ENCODE results near the gene CHCHD5. TPM values are rescaled to one million over a fixed set of nuclear protein-coding genes. Genes with fewer than 3 reads are reported as not detected.

CHCHD5 gene
- total and polyA plus RNA-seq, 10 donors: 11.9 to 34.8 (median 18.9) TPM

DNA sequence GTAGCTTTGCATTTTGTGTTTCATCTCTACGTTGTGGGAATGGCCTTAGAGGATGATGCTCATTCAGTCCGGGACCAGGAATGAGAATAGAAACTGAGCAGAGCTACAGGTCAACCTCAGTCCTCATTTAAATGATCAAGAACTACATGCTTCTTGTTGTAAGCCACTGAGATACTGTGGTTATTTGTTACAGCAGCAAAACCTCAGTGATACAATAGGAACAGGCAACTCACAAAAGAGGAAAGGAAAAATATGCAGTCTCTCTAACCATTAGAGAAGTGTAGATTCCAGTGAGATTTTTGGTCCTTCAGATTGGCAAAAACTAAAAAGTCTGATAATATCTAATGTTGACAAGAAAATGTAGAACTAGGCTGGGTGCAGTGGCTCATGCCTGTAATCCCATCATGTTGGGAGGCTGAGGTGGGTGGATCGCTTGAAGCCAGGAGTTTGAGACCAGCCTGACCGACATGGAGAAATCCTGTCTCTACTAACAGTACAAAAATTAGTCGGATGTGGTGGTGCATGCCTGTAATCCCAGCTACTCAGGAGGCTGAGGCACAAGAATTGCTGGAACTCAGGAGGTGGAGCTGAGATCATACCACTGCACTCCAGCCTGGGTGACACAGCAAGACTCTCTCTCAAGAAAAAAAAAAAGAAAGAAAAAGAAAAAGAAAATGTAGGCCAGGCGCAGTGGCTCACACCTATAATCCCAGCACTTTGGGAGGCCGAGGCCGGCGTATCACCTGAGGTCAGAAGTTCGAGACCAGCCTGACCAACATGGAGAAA, 13.3 kb downstream of the CHCHD5 start:
- WGBS, 5 donors: 92 to 97% (median 92%) methylated on average over 10 of the region's 10 CpGs
- no peak overlapping the region for H3K27ac ChIP-seq
- peak; percentile 10 for DNase-seq
- H3K4me1 ChIP-seq: peaks cover 6 to 12% (median 8%) of the 10 kb centered on the region in 6 donors
- H3K4me3 ChIP-seq: no peak overlapping the region
- no peaks in the 10 kb centered on the region for H3K9me3 ChIP-seq
- H3K36me3 ChIP-seq: peaks cover 0 to 1% (median 0%) of the 10 kb centered on the region in 6 donors
- no peaks in the 10 kb centered on the region for H3K27me3 ChIP-seq (replicated peaks in 1 of 7)
- TF ChIP-seq POLR2A (IDR thresholded peaks at IDR 0.05) (no peak), POLR2AphosphoS5 (IDR thresholded peaks at IDR 0.05) (no peak)
- TF ChIP-seq, protein P1, sequence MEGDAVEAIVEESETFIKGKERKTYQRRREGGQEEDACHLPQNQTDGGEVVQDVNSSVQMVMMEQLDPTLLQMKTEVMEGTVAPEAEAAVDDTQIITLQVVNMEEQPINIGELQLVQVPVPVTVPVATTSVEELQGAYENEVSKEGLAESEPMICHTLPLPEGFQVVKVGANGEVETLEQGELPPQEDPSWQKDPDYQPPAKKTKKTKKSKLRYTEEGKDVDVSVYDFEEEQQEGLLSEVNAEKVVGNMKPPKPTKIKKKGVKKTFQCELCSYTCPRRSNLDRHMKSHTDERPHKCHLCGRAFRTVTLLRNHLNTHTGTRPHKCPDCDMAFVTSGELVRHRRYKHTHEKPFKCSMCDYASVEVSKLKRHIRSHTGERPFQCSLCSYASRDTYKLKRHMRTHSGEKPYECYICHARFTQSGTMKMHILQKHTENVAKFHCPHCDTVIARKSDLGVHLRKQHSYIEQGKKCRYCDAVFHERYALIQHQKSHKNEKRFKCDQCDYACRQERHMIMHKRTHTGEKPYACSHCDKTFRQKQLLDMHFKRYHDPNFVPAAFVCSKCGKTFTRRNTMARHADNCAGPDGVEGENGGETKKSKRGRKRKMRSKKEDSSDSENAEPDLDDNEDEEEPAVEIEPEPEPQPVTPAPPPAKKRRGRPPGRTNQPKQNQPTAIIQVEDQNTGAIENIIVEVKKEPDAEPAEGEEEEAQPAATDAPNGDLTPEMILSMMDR (IDR thresholded peaks at IDR 0.05 in 8 of 11, conservative IDR thresholded peaks at IDR 0.05 in 3 of 11): no peak
- intact Hi-C loops (cut with DNase I; ENCODE audit: low total_unique reads): no loop called here

DNA sequence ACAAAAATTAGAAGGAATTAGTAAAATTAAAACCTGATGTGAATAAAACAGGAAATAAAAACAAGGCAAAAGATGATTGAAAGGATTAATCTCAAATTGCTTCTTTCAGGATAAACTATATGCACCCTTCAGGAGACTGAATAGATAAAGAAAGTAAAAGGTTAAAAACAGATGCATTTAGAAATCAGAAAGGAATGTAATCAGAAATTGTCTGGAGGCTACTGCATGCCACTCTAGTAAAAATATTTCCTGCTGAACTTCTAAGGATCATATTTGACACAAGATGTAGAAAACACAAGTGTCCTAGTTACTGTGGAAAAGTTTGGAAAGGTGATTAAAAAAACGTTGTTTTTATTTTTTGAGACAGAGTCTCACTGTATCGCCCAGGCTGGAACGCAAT, 16.2 kb downstream of the CHCHD5 start:
- H3K27me3 ChIP-seq (replicated peaks in 1 of 7): no peaks in the 10 kb centered on the region
- no peak overlapping the region for H3K27ac ChIP-seq
- no peaks in the 10 kb centered on the region for H3K36me3 ChIP-seq
- TF ChIP-seq POLR2AphosphoS5 (IDR thresholded peaks at IDR 0.05) (no peak), POLR2A (IDR thresholded peaks at IDR 0.05) (no peak)
- intact Hi-C loops (cut with DNase I; ENCODE audit: low total_unique reads): loop anchor here (5.0 kb wide), 1 partner anchor 127 kb away; no protein-coding TSS in a partner anchor
- H3K4me3 ChIP-seq: no peak overlapping the region
- 80 to 91% (median 82%) methylated on average over 3 of the region's 3 CpGs for WGBS, 5 donors
- H3K4me1 ChIP-seq: peaks cover 6 to 12% (median 8%) of the 10 kb centered on the region in 6 donors
- no peaks in the 10 kb centered on the region for H3K9me3 ChIP-seq
- no peak for DNase-seq

DNA sequence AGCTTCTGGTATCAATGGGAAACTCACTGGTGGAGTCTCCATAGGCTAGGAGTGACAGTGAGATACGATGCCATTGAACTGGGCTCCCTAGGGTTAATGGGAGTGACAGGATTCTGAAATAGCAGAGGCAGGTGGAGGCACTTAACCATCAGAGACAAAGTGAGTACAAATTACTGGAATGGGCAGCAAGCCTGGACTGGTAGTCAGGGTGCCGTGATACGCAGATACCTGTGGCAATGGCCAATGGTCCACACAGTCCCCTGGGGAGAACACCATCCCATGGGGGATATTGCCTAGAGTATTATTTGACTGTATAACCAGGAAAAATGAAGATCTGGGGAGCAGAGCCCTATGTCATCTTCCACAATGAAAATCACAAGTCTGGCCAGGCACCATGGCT, 17.3 kb downstream of the CHCHD5 start:
- TF ChIP-seq, protein P1 (IDR thresholded peaks at IDR 0.05 in 8 of 11, conservative IDR thresholded peaks at IDR 0.05 in 3 of 11): no peak
- TF ChIP-seq POLR2A (IDR thresholded peaks at IDR 0.05): no peak
- Histone ChIP-seq H3K27ac (no peak overlapping the region), H3K9me3 (no peaks in the 10 kb centered on the region), H3K27me3 (replicated peaks in 1 of 7) (no peaks in the 10 kb centered on the region), H3K4me3 (no peak overlapping the region), H3K4me1 (peaks cover 6 to 12% (median 8%) of the 10 kb centered on the region in 6 donors), H3K36me3 (no peaks in the 10 kb centered on the region)
- DNase-seq: peak; percentile 35
- intact Hi-C loops (cut with DNase I; ENCODE audit: low total_unique reads): loop anchor here (5.0 kb wide), 1 partner anchor 126 kb away; no protein-coding TSS in a partner anchor
- 90 to 97% (median 93%) methylated on average over 3 of the region's 3 CpGs for WGBS, 5 donors

DNA sequence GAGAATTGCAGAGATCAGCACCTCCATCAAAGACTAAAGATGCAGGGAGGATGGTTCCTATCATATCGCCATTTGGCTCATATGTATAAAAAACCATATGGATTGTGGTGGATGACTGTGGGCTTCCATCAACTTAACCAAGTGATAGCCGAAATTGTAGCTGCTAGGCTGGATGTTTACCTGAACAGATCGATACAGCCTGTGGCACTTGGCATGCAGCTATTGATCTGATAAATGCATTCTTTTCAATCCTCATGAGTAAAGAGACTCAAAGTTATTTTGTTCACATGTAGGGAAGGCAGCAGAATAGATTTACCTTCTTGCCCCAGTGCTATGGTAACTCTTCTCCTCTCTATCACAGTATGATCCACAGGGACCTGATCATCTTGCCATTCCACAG, 18.5 kb downstream of the CHCHD5 start:
- no peak for TF ChIP-seq POLR2A (IDR thresholded peaks at IDR 0.05)
- TF ChIP-seq, protein P1 (IDR thresholded peaks at IDR 0.05 in 8 of 11, conservative IDR thresholded peaks at IDR 0.05 in 3 of 11): no peak
- TF ChIP-seq POLR2AphosphoS5 (IDR thresholded peaks at IDR 0.05): no peak
- Histone ChIP-seq H3K27ac (no peak overlapping the region), H3K9me3 (no peaks in the 10 kb centered on the region), H3K4me3 (no peak overlapping the region), H3K27me3 (replicated peaks in 1 of 7) (no peaks in the 10 kb centered on the region), H3K4me1 (peaks cover 6 to 12% (median 8%) of the 10 kb centered on the region in 6 donors), H3K36me3 (no peaks in the 10 kb centered on the region)
- intact Hi-C loops (cut with DNase I; ENCODE audit: low total_unique reads): loop anchor here (5.0 kb wide), 1 partner anchor 124 kb away; no protein-coding TSS in a partner anchor
- 84 to 97% (median 95%) methylated on average over 3 of the region's 3 CpGs for WGBS, 5 donors
- no peak for DNase-seq

Measured in spleen (tissue), 11 donors.